Ascending aorta (tissue), 2 donors: Measurements from ENCODE around the gene NACAD. TPM values are rescaled to one million over a fixed set of nuclear protein-coding genes. Genes with fewer than 3 reads are reported as not detected.

ENCODE experiments used
- DNase-seq, 2 donors: peaks; one replicate each; pipeline ENCODE4 v3.0.0-alpha.2; 2019; ENCODE audit warnings: low spot score in 2 of 2
- H3K27ac ChIP-seq, 2 donors: fragments of 200-600 bp; sonication (generic); one replicate each; pipeline ENCODE4 v1.5.1; 2016 to 2017; ENCODE audit warnings: mild to moderate bottlenecking in 1 of 2
- H3K27me3 ChIP-seq: fragments of 200-600 bp; sonication (generic); one replicate; pipeline ENCODE4 v1.5.1; 2017
- H3K36me3 ChIP-seq, 2 donors: fragments of 200-600 bp; sonication (generic); one replicate each; pipeline ENCODE4 v1.5.1; 2016
- H3K4me1 ChIP-seq, 2 donors: fragments of 200-600 bp; sonication (generic); one replicate each; pipeline ENCODE4 v1.5.1; 2016 to 2017; ENCODE audit warnings: mild to moderate bottlenecking in 1 of 2
- H3K4me3 ChIP-seq, 2 donors: fragments of 200-600 bp; sonication (generic); one replicate each; pipeline ENCODE4 v1.5.1; 2016 to 2017; ENCODE audit warnings: mild to moderate bottlenecking in 1 of 2
- H3K9me3 ChIP-seq, 2 donors: fragments of 200-600 bp; sonication (generic); one replicate each; pipeline ENCODE4 v1.5.1; 2016
- CTCF ChIP-seq, 3 experiments: fragments of 200-600 bp in 2 of 3; fragments of 450-650 bp in 1 of 3; sonication (generic) in 2 of 3; IDR thresholded peaks; one replicate each; pipeline ENCODE4 v1.5.1; 2016 to 2019; ENCODE audit warnings: antibody characterized with exemption in 3 of 3, mild to moderate bottlenecking in 1 of 3, moderate library complexity in 1 of 3
- intact Hi-C: fragments of 100-400 bp; cut with DNase I; formaldehyde crosslinking; loops from one replicate; pipeline ENCODE4 v1.15.1; 2023
- total RNA-seq: library from RNA; depleted of rRNA; stranded (reverse); fragments of >200 nt; gene quantifications from one replicate; pipeline ENCODE4 v1.1.0, GENCODE V29; 2016

Gene NACAD
- total RNA-seq, 1 donor from 2014 or later, result 7.1 TPM

DNA sequence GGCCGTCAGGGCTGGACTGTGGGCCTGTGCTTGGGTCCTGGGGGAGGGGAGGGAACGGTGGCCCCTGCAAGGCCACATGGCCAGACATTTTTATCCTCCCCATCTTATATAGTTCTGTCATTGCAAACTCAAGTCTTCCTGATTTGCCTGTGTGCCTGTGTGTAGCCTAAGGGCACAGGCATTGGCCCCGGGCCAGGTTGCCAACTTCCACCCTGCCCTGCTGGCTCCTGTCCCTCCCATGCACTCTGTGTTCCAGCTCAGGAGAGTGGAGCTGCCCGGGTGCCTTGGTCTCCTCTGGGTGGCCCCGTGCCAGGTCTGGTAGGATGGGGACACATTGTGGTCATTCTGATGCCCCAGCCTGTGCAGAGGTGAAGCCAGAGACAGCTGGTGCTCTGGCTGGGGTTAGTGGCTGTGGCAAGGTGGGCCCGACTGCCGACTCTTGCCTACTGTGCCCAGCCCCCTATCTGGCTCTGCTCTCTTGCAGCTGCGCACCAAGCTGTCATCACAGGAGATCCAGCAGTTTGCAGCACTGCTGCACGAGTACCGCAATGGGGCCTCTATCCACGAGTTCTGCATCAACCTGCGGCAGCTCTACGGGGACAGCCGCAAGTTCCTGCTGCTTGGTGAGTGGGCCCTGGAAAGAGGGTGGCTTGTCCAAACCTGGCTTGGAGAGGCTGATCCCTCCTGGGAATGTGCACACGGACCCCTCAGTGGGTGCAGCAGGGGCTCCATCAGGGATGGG lies 14.8 kb downstream of the NACAD start:
- Histone ChIP-seq H3K9me3 (no peaks in the 10 kb centered on the region), H3K27me3 (no peaks in the 10 kb centered on the region), H3K4me1 (no peaks in the 10 kb centered on the region), H3K27ac (no peak overlapping the region), H3K36me3 (peaks cover 69 to 83% of the 10 kb centered on the region in 2 donors), H3K4me3 (no peak overlapping the region)
- intact Hi-C loops, result no loop called here
- TF ChIP-seq CTCF (IDR thresholded peaks at IDR 0.05), result no peak
- no peak for DNase-seq

GRCh38 chr7:45073031-45073785 lies 15.6 kb downstream of the NACAD start:
- intact Hi-C loops, result no loop called here
- Histone ChIP-seq H3K36me3 (peaks cover 75 to 91% of the 10 kb centered on the region in 2 donors), H3K27me3 (no peaks in the 10 kb centered on the region), H3K4me3 (no peak overlapping the region), H3K27ac (no peak overlapping the region), H3K4me1 (no peaks in the 10 kb centered on the region), H3K9me3 (no peaks in the 10 kb centered on the region)
- no peak for DNase-seq
- TF ChIP-seq CTCF (IDR thresholded peaks at IDR 0.05), result no peak

DNA sequence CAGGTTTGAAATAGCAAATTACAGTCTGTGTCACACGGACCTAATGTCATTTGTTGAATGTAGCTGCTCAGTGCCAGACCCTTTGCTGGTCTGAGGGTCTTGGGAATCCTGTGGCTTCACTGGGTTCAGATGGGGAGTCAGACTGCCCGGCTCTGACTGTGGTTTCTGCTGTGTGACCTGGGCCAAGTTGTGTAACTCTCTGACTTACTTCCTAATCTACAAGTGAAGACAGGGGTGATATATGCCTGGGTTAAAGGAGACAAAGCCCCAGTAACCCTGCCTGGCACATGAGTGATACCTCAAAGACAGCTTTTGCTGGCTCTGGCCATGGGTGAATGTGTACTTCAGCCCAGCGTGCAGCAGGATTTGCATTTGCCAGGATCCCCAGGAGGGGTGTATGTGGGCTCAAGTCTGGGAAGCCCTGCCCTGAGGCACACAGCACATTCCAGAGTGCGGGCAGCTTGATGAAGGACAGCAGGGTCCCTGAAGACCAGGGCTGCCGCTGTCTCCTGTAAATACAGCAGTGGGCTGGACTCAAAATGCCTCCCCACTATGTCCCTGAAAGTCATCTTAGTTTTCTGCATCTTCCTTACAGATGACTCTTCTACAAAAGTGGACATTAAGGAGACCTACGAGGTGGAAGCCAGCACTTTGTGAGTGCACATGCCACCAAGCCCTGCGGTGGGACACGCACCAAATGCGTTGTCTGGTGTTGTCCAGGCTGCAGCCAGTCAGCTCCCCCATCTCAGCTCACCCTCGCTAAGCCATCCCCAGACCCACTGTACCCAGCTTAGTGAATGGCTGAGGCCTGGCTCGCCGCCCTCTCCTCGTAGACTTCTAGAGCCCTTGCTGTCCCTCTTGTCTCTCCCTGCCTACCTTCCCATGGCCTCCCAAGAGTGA lies 16.4 kb downstream of the NACAD start:
- intact Hi-C loops, result no loop called here
- no peak for TF ChIP-seq CTCF (IDR thresholded peaks at IDR 0.05)
- Histone ChIP-seq H3K9me3 (no peaks in the 10 kb centered on the region), H3K4me1 (no peaks in the 10 kb centered on the region), H3K36me3 (peaks cover 75 to 97% of the 10 kb centered on the region in 2 donors), H3K27me3 (no peaks in the 10 kb centered on the region), H3K4me3 (no peak overlapping the region), H3K27ac (no peak overlapping the region)
- no peak for DNase-seq

DNA sequence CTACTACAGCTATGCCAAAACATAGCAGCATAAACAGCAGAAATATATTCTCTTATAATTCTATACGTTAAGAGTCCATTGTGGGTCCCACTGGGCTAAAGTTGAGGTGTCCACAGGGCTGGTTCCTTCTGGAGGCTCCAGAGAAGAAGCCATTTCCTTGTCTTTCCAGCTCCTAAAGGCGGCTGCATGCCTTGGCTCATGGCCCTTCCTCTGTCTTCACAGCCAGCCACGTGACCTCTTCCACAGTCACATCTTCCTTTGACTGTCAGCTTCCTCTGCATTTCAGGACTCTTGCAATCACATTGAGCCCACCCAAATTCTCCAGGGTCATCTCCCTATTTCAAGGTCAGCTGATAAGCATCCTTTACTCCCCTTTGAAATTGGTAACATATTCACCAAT lies 17.2 kb downstream of the NACAD start:
- DNase-seq, result no peak
- H3K36me3 ChIP-seq, result peaks cover 73 to 91% of the 10 kb centered on the region in 2 donors

More for the DNA sequence above, 17.2 kb downstream of the NACAD start:
- H3K4me3 ChIP-seq, result no peak overlapping the region
- intact Hi-C loops, result no loop called here
- H3K9me3 ChIP-seq, result no peaks in the 10 kb centered on the region
- no peak overlapping the region for H3K27ac ChIP-seq
- H3K27me3 ChIP-seq, result no peaks in the 10 kb centered on the region
- no peaks in the 10 kb centered on the region for H3K4me1 ChIP-seq
- TF ChIP-seq CTCF (IDR thresholded peaks at IDR 0.05), result no peak
